ENCODE data around the gene FADS3.

FADS3 gene

GRCh38 chr11:61828379-61828628 is 63.0 kb downstream of the FADS3 start:
- DNase-seq (no peak), ATAC-seq (ENCODE audit: insufficient read depth, low read depth) (no peak)
- Histone ChIP-seq H3K79me2 (ENCODE audit: insufficient read depth, low read length) (peaks cover 65% of the 10 kb centered on the region), H4K20me1 (ENCODE audit: insufficient read depth, low read length) (peaks cover 41% of the 10 kb centered on the region), H3K4me3 (ENCODE audit: low read depth in 1 of 2, low read length in 2 of 2) (peak overlapping the region; percentile 46 to 84), H3K4me2 (ENCODE audit: insufficient read depth, low read length) (peak overlapping the region; percentile 81), H3K27me3 (ENCODE audit: insufficient read depth, low read length, poor library complexity) (no peaks in the 10 kb centered on the region), H3K36me3 (ENCODE audit: insufficient read depth, low read length) (peaks cover 52% of the 10 kb centered on the region), H3K4me1 (ENCODE audit: insufficient read depth, low read length) (peaks cover 55% of the 10 kb centered on the region), H3K9me3 (ENCODE audit: insufficient read depth, low read length, severe bottlenecking) (no peaks in the 10 kb centered on the region), H3K27ac (ENCODE audit: low read length) (peak overlapping the region; percentile 99), H2AFZ (ENCODE audit: low read depth, low read length) (peak overlapping the region; percentile 50; the same call in 1 of the 2 replicates), H3K9ac (ENCODE audit: low read depth, low read length) (peak overlapping the region; percentile 90)
- TF ChIP-seq EZH2 (IDR thresholded peaks at IDR 0.05; ENCODE audit: borderline replicate concordance, low read depth, low read length, severe bottlenecking): no peak
- no peak for TF ChIP-seq CTCF (IDR thresholded peaks at IDR 0.05; ENCODE audit: borderline replicate concordance, extremely low read depth, low read length, poor library complexity, severe bottlenecking)

GRCh38 chr11:61827571-61828378 is 63.6 kb downstream of the FADS3 start, which contains the start of gene FADS2:
Gene FADS2 (plus strand): TSS chr11:61828300. CDS start chr11:61828391, 91 bp downstream.
- Histone ChIP-seq H3K27ac (ENCODE audit: low read length) (peak within 1 kb of the TSS; percentile 99), H3K4me3 (ENCODE audit: low read depth in 1 of 2, low read length in 2 of 2) (peak within 1 kb of the TSS; percentile 46 to 84), H4K20me1 (ENCODE audit: insufficient read depth, low read length) (peaks cover 39% of the 10 kb centered on the region), H3K27me3 (ENCODE audit: insufficient read depth, low read length, poor library complexity) (no peaks in the 10 kb centered on the region), H3K79me2 (ENCODE audit: insufficient read depth, low read length) (peaks cover 60% of the 10 kb centered on the region), H3K36me3 (ENCODE audit: insufficient read depth, low read length) (peaks cover 46% of the 10 kb centered on the region), H3K4me1 (ENCODE audit: insufficient read depth, low read length) (peaks cover 50% of the 10 kb centered on the region), H3K9me3 (ENCODE audit: insufficient read depth, low read length, severe bottlenecking) (no peaks in the 10 kb centered on the region), H2AFZ (ENCODE audit: low read depth, low read length) (peak within 1 kb of the TSS; percentile 64), H3K9ac (ENCODE audit: low read depth, low read length) (peak within 1 kb of the TSS; percentile 90), H3K4me2 (ENCODE audit: insufficient read depth, low read length) (peak within 1 kb of the TSS; percentile 81)
- ATAC-seq (ENCODE audit: insufficient read depth, low read depth) (peak; percentile 82), DNase-seq (peak; percentile 96)
- TF ChIP-seq CTCF (IDR thresholded peaks at IDR 0.05; ENCODE audit: borderline replicate concordance, extremely low read depth, low read length, poor library complexity, severe bottlenecking): peak; percentile 25
- TF ChIP-seq EZH2 (IDR thresholded peaks at IDR 0.05; ENCODE audit: borderline replicate concordance, low read depth, low read length, severe bottlenecking): no peak

GRCh38 chr11:61826930-61827570 is 64.3 kb downstream of the FADS3 start:
- H3K79me2 ChIP-seq (ENCODE audit: insufficient read depth, low read length): peaks cover 53% of the 10 kb centered on the region
- peaks cover 42% of the 10 kb centered on the region for H3K4me1 ChIP-seq (ENCODE audit: insufficient read depth, low read length)
- H3K36me3 ChIP-seq (ENCODE audit: insufficient read depth, low read length): peaks cover 39% of the 10 kb centered on the region
- H3K9ac ChIP-seq (ENCODE audit: low read depth, low read length): peak overlapping the region; percentile 90
- H3K27me3 ChIP-seq (ENCODE audit: insufficient read depth, low read length, poor library complexity): no peaks in the 10 kb centered on the region
- H4K20me1 ChIP-seq (ENCODE audit: insufficient read depth, low read length): peaks cover 31% of the 10 kb centered on the region
- H3K27ac ChIP-seq (ENCODE audit: low read length): peak overlapping the region; percentile 99
- peak overlapping the region; percentile 64 for H2AFZ ChIP-seq (ENCODE audit: low read depth, low read length)
- ATAC-seq (ENCODE audit: insufficient read depth, low read depth) (peak; percentile 27), DNase-seq (peak; percentile 69)
- H3K4me2 ChIP-seq (ENCODE audit: insufficient read depth, low read length): peak overlapping the region; percentile 81
- TF ChIP-seq CTCF (IDR thresholded peaks at IDR 0.05; ENCODE audit: borderline replicate concordance, extremely low read depth, low read length, poor library complexity, severe bottlenecking) (no peak), EZH2 (IDR thresholded peaks at IDR 0.05; ENCODE audit: borderline replicate concordance, low read depth, low read length, severe bottlenecking) (no peak)
- no peaks in the 10 kb centered on the region for H3K9me3 ChIP-seq (ENCODE audit: insufficient read depth, low read length, severe bottlenecking)
- H3K4me3 ChIP-seq (ENCODE audit: low read depth in 1 of 2, low read length in 2 of 2): peak overlapping the region; percentile 46 to 84
